NCI-H2196 (cell line): ENCODE measurements around the gene ZDHHC5.
A peak's percentile ranks its signal among the peaks of the same experiment; 100 is the strongest.

Source experiments
- DNase-seq: peaks from one replicate; lab custom pipeline; 2025; ENCODE audit not compliant: unreplicated experiment; lab: John Stamatoyannopoulos, UW

ZDHHC5 gene

GRCh38 chr11:57667736-57668433 lies at the start of gene ZDHHC5:
TSS of gene ZDHHC5 (plus strand) at chr11:57668114. CDS start at chr11:57673091, 4,977 bp downstream.
- DNase-seq = peak; percentile 98

- DNase-seq = no peak
Measured at GRCh38 chr11:57618438-57618837, 49.5 kb upstream of the ZDHHC5 start.

- no peak for DNase-seq
Measured at GRCh38 chr11:57619331-57619730, 48.6 kb upstream of the ZDHHC5 start.

- DNase-seq = no peak
Measured at GRCh38 chr11:57620467-57620866, 47.4 kb upstream of the ZDHHC5 start.

GRCh38 chr11:57622263-57622662 lies 45.7 kb upstream of the ZDHHC5 start:
- no peak for DNase-seq

GRCh38 chr11:57624864-57625263 lies 43.0 kb upstream of the ZDHHC5 start:
- no peak for DNase-seq

GRCh38 chr11:57626895-57627294 lies 41.0 kb upstream of the ZDHHC5 start:
- DNase-seq = no peak

GRCh38 chr11:57630171-57630570 lies 37.7 kb upstream of the ZDHHC5 start:
- DNase-seq = no peak

GRCh38 chr11:57632116-57632515 lies 35.8 kb upstream of the ZDHHC5 start:
- DNase-seq = no peak

GRCh38 chr11:57633394-57634070 lies 34.4 kb upstream of the ZDHHC5 start:
- no peak for DNase-seq

GRCh38 chr11:57634311-57634710 lies 33.6 kb upstream of the ZDHHC5 start:
- DNase-seq = no peak

GRCh38 chr11:57635246-57635645 lies 32.7 kb upstream of the ZDHHC5 start:
- no peak for DNase-seq

- DNase-seq = no peak
Measured at GRCh38 chr11:57637626-57638004, 30.3 kb upstream of the ZDHHC5 start.

GRCh38 chr11:57638005-57638781 lies 29.7 kb upstream of the ZDHHC5 start:
- peak; percentile 72 for DNase-seq

GRCh38 chr11:57638811-57639320 lies 29.0 kb upstream of the ZDHHC5 start:
- no peak for DNase-seq

- no peak for DNase-seq
Measured at GRCh38 chr11:57639321-57640067, 28.4 kb upstream of the ZDHHC5 start.

GRCh38 chr11:57640068-57640800 lies 27.7 kb upstream of the ZDHHC5 start:
- DNase-seq = no peak

- peak; percentile 26 for DNase-seq
Measured at GRCh38 chr11:57641011-57641807, 26.7 kb upstream of the ZDHHC5 start.

GRCh38 chr11:57643802-57644201 lies 24.1 kb upstream of the ZDHHC5 start:
- DNase-seq = no peak
